ENCODE data around the gene KRTAP6-1.

KRTAP6-1 gene

GRCh38 chr21:30613836-30614235, at the start of gene KRTAP6-1:
KRTAP6-1 (minus strand) TSS chr21:30613930; CDS start chr21:30613904, 26 bp downstream.
- no peak for DNase-seq (ENCODE audit: low read depth, low spot score)

GRCh38 chr21:30652891-30653290, 39.2 kb upstream of the KRTAP6-1 start:
- no peak for DNase-seq (ENCODE audit: low read depth, low spot score)

GRCh38 chr21:30646904-30647414, 33.2 kb upstream of the KRTAP6-1 start:
- DNase-seq (ENCODE audit: low read depth, low spot score) = no peak

GRCh38 chr21:30642564-30642963, 28.8 kb upstream of the KRTAP6-1 start, which contains the start of gene KRTAP20-3:
KRTAP20-3 (plus strand) TSS chr21:30642864.
- DNase-seq (ENCODE audit: low read depth, low spot score) = no peak

GRCh38 chr21:30638686-30639085, 25.0 kb upstream of the KRTAP6-1 start:
- DNase-seq (ENCODE audit: low read depth, low spot score) = no peak

GRCh38 chr21:30634906-30635305, 21.2 kb upstream of the KRTAP6-1 start, which contains the start of gene KRTAP20-2:
KRTAP20-2 (plus strand) TSS chr21:30635206; CDS start chr21:30635264, 58 bp downstream.
- DNase-seq (ENCODE audit: low read depth, low spot score) = no peak

GRCh38 chr21:30629200-30629599, 15.5 kb upstream of the KRTAP6-1 start:
- no peak for DNase-seq (ENCODE audit: low read depth, low spot score)

GRCh38 chr21:30628109-30628508, 14.4 kb upstream of the KRTAP6-1 start:
- DNase-seq (ENCODE audit: low read depth, low spot score) = no peak

- DNase-seq (ENCODE audit: low read depth, low spot score) = no peak
Measured at GRCh38 chr21:30625449-30626165, 11.9 kb upstream of the KRTAP6-1 start.

- no peak for DNase-seq (ENCODE audit: low read depth, low spot score)
Measured at GRCh38 chr21:30623362-30623761, 9.6 kb upstream of the KRTAP6-1 start.

GRCh38 chr21:30620522-30620921, 6.8 kb upstream of the KRTAP6-1 start, which contains the start of gene KRTAP20-4:
KRTAP20-4 (plus strand) TSS chr21:30620627.
- DNase-seq (ENCODE audit: low read depth, low spot score) = no peak

- DNase-seq (ENCODE audit: low read depth, low spot score) = no peak
Measured at GRCh38 chr21:30620080-30620479, 6.3 kb upstream of the KRTAP6-1 start.

- DNase-seq (ENCODE audit: low read depth, low spot score) = no peak
Measured at GRCh38 chr21:30616125-30616524, 2.4 kb upstream of the KRTAP6-1 start, which contains the start of gene KRTAP20-1. KRTAP20-1 (plus strand) TSS chr21:30616425; CDS start chr21:30616455, 30 bp downstream.

- no peak for DNase-seq (ENCODE audit: low read depth, low spot score)
Measured at GRCh38 chr21:30615199-30615598, 1.5 kb upstream of the KRTAP6-1 start.

GRCh38 chr21:30612132-30612531, 1.6 kb downstream of the KRTAP6-1 start:
- no peak for DNase-seq (ENCODE audit: low read depth, low spot score)

GRCh38 chr21:30605968-30606367, 7.8 kb downstream of the KRTAP6-1 start:
- DNase-seq (ENCODE audit: low read depth, low spot score) = no peak

- no peak for DNase-seq (ENCODE audit: low read depth, low spot score)
Measured at GRCh38 chr21:30600787-30601186, 12.9 kb downstream of the KRTAP6-1 start, which contains the start of gene KRTAP22-1. KRTAP22-1 (plus strand) TSS chr21:30601087.

- no peak for DNase-seq (ENCODE audit: low read depth, low spot score)
Measured at GRCh38 chr21:30598802-30599201, 14.9 kb downstream of the KRTAP6-1 start, which contains the start of gene KRTAP6-2. KRTAP6-2 (minus strand) TSS chr21:30598902; CDS start chr21:30598874, 28 bp downstream.

- DNase-seq (ENCODE audit: low read depth, low spot score) = no peak
Measured at GRCh38 chr21:30592140-30592539, 21.6 kb downstream of the KRTAP6-1 start, which contains the start of gene KRTAP6-3. KRTAP6-3 (plus strand) TSS chr21:30592440; CDS start chr21:30592446, 6 bp downstream.

GRCh38 chr21:30590297-30590696, 23.4 kb downstream of the KRTAP6-1 start, which contains the start of gene KRTAP22-2:
KRTAP22-2 (minus strand) TSS chr21:30590397.
- no peak for DNase-seq (ENCODE audit: low read depth, low spot score)

GRCh38 chr21:30582870-30583269, 30.9 kb downstream of the KRTAP6-1 start:
- DNase-seq (ENCODE audit: low read depth, low spot score) = no peak

- DNase-seq (ENCODE audit: low read depth, low spot score) = no peak
Measured at GRCh38 chr21:30580132-30580531, 33.6 kb downstream of the KRTAP6-1 start.

- no peak for DNase-seq (ENCODE audit: low read depth, low spot score)
Measured at GRCh38 chr21:30579346-30579745, 34.4 kb downstream of the KRTAP6-1 start.

Measured in activated CD4-positive, CD25-positive, alpha-beta regulatory T cell treated with anti-CD3 and anti-CD28 coated beads, Interleukin-2, amount 50 U/mL, for 16 hours (primary cell).